ENCODE measurements around the gene LYVE1.

- TF ChIP-seq CTCF (CRISPR knock-in tag; IDR thresholded peaks at IDR 0.05) (no peak), MTA3 (CRISPR knock-in tag; IDR thresholded peaks at IDR 0.05) (no peak), PRDM10 (CRISPR knock-in tag; IDR thresholded peaks at IDR 0.05; ENCODE audit: low read depth) (no peak), FOSL2 (CRISPR knock-in tag; IDR thresholded peaks at IDR 0.05) (no peak), REST (IDR thresholded peaks at IDR 0.05; ENCODE audit: borderline replicate concordance in 1 of 2, low read depth in 1 of 2, low read length in 2 of 2) (no peak), SIN3A (IDR thresholded peaks at IDR 0.05; ENCODE audit: borderline replicate concordance, low read depth, low read length) (no peak), GABPA (IDR thresholded peaks at IDR 0.05; ENCODE audit: low read depth, low read length) (no peak), GABPA (CRISPR knock-in tag; IDR thresholded peaks at IDR 0.05; ENCODE audit: low read depth) (no peak), CBX2 (IDR thresholded peaks at IDR 0.05; ENCODE audit: low read depth, low read length) (no peak), CBX2 (CRISPR knock-in tag; IDR thresholded peaks at IDR 0.05; ENCODE audit: low read depth) (no peak)
- TF ChIP-seq, protein P1, sequence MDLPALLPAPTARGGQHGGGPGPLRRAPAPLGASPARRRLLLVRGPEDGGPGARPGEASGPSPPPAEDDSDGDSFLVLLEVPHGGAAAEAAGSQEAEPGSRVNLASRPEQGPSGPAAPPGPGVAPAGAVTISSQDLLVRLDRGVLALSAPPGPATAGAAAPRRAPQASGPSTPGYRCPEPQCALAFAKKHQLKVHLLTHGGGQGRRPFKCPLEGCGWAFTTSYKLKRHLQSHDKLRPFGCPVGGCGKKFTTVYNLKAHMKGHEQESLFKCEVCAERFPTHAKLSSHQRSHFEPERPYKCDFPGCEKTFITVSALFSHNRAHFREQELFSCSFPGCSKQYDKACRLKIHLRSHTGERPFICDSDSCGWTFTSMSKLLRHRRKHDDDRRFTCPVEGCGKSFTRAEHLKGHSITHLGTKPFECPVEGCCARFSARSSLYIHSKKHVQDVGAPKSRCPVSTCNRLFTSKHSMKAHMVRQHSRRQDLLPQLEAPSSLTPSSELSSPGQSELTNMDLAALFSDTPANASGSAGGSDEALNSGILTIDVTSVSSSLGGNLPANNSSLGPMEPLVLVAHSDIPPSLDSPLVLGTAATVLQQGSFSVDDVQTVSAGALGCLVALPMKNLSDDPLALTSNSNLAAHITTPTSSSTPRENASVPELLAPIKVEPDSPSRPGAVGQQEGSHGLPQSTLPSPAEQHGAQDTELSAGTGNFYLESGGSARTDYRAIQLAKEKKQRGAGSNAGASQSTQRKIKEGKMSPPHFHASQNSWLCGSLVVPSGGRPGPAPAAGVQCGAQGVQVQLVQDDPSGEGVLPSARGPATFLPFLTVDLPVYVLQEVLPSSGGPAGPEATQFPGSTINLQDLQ (CRISPR knock-in tag; IDR thresholded peaks at IDR 0.05) = no peak
- TF ChIP-seq, protein P2, sequence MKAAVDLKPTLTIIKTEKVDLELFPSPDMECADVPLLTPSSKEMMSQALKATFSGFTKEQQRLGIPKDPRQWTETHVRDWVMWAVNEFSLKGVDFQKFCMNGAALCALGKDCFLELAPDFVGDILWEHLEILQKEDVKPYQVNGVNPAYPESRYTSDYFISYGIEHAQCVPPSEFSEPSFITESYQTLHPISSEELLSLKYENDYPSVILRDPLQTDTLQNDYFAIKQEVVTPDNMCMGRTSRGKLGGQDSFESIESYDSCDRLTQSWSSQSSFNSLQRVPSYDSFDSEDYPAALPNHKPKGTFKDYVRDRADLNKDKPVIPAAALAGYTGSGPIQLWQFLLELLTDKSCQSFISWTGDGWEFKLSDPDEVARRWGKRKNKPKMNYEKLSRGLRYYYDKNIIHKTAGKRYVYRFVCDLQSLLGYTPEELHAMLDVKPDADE (CRISPR knock-in tag; IDR thresholded peaks at IDR 0.05) = no peak
- TF ChIP-seq, protein P3, sequence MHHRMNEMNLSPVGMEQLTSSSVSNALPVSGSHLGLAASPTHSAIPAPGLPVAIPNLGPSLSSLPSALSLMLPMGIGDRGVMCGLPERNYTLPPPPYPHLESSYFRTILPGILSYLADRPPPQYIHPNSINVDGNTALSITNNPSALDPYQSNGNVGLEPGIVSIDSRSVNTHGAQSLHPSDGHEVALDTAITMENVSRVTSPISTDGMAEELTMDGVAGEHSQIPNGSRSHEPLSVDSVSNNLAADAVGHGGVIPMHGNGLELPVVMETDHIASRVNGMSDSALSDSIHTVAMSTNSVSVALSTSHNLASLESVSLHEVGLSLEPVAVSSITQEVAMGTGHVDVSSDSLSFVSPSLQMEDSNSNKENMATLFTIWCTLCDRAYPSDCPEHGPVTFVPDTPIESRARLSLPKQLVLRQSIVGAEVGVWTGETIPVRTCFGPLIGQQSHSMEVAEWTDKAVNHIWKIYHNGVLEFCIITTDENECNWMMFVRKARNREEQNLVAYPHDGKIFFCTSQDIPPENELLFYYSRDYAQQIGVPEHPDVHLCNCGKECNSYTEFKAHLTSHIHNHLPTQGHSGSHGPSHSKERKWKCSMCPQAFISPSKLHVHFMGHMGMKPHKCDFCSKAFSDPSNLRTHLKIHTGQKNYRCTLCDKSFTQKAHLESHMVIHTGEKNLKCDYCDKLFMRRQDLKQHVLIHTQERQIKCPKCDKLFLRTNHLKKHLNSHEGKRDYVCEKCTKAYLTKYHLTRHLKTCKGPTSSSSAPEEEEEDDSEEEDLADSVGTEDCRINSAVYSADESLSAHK (CRISPR knock-in tag; IDR thresholded peaks at IDR 0.05; ENCODE audit: borderline replicate concordance) = no peak
Observed at GRCh38 chr11:10572533-10572932, 4.1 kb upstream of the LYVE1 start.

All from HepG2 (cell line).